ENCODE results near the gene MRPL49. TPM values are rescaled to one million over a fixed set of nuclear protein-coding genes. Genes with fewer than 3 reads are reported as not detected.

MRPL49 gene
- total and polyA plus RNA-seq, 9 of the 15 experiments (the other 6 are each of a cell fraction or from before 2014, with no cell fraction given), result 74.3 to 132 (median 91.2) TPM

- TF ChIP-seq ZNF280B (CRISPR knock-in tag; IDR thresholded peaks at IDR 0.05) (no peak), POLR3G (IDR thresholded peaks at IDR 0.05; ENCODE audit: extremely low read depth, insufficient read length, insufficient replicate concordance) (no peak), ELK3 (CRISPR knock-in tag; IDR thresholded peaks at IDR 0.05) (no peak), POLR2G (IDR thresholded peaks at IDR 0.05; ENCODE audit: low read depth, low read length) (peak; percentile 80), ZNF639 (CRISPR knock-in tag; conservative IDR thresholded peaks at IDR 0.05 in 1 of 2, IDR thresholded peaks at IDR 0.05 in 1 of 2) (0 out of 4 replicates have a peak, but pooled peaks of 1 of the 2 experiments have one; percentile 14), JUND (IDR thresholded peaks at IDR 0.05; ENCODE audit: borderline replicate concordance, low read depth, low read length) (0 out of 2 replicates have a peak, but pooled peaks have one; percentile 6), JUND (tag; IDR thresholded peaks at IDR 0.05; ENCODE audit: borderline replicate concordance, low read depth, low read length) (peak; percentile 10; the same call in 1 of the 3 replicates), ZFPM2 (CRISPR knock-in tag; IDR thresholded peaks at IDR 0.05) (no peak), PHB2 (IDR thresholded peaks at IDR 0.05; ENCODE audit: low read depth) (no peak), NFXL1 (CRISPR knock-in tag; IDR thresholded peaks at IDR 0.05) (no peak), GTF2B (IDR thresholded peaks at IDR 0.05; ENCODE audit: extremely low read depth, insufficient read length) (no peak)
- TF ChIP-seq, protein P1, sequence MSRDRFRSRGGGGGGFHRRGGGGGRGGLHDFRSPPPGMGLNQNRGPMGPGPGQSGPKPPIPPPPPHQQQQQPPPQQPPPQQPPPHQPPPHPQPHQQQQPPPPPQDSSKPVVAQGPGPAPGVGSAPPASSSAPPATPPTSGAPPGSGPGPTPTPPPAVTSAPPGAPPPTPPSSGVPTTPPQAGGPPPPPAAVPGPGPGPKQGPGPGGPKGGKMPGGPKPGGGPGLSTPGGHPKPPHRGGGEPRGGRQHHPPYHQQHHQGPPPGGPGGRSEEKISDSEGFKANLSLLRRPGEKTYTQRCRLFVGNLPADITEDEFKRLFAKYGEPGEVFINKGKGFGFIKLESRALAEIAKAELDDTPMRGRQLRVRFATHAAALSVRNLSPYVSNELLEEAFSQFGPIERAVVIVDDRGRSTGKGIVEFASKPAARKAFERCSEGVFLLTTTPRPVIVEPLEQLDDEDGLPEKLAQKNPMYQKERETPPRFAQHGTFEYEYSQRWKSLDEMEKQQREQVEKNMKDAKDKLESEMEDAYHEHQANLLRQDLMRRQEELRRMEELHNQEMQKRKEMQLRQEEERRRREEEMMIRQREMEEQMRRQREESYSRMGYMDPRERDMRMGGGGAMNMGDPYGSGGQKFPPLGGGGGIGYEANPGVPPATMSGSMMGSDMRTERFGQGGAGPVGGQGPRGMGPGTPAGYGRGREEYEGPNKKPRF (IDR thresholded peaks at IDR 0.05; ENCODE audit: low read depth, low read length), result no peak
- TF ChIP-seq, protein P2, sequence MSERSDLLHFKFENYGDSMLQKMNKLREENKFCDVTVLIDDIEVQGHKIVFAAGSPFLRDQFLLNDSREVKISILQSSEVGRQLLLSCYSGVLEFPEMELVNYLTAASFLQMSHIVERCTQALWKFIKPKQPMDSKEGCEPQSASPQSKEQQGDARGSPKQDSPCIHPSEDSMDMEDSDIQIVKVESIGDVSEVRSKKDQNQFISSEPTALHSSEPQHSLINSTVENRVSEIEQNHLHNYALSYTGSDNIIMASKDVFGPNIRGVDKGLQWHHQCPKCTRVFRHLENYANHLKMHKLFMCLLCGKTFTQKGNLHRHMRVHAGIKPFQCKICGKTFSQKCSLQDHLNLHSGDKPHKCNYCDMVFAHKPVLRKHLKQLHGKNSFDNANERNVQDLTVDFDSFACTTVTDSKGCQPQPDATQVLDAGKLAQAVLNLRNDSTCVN (CRISPR knock-in tag; IDR thresholded peaks at IDR 0.05), result no peak
Observed at GRCh38 chr11:65112546-65113360, 9.4 kb upstream of the MRPL49 start (continued).
